ENCODE measurements around the gene GMDS. TPM values are rescaled to one million over a fixed set of nuclear protein-coding genes. Genes with fewer than 3 reads are reported as not detected.

Gene GMDS
- total RNA-seq, 2 experiments from 2014 or later: 30.3 to 38.5 TPM

GRCh38 chr6:2235777-2236495 is 9.5 kb downstream of the GMDS start:
- Mint-ChIP-seq H3K9me3 (ENCODE audit: insufficient read depth) (no peaks in the 10 kb centered on the region), H3K27me3 (ENCODE audit: low read depth) (no peaks in the 10 kb centered on the region), H3K4me3 (no peak overlapping the region), H3K36me3 (ENCODE audit: low read depth) (peaks cover 4% of the 10 kb centered on the region), H3K27ac (no peak overlapping the region), H3K4me1 (ENCODE audit: low read depth) (peaks cover 23% of the 10 kb centered on the region)
- no peak for ATAC-seq
- POLR2A ChIA-PET: no interaction called here
- DNase-seq: no peak
- CTCF ChIA-PET: interaction anchor here (1.8 kb wide), 1 partner anchor 27 kb away, joined by 6 read pairs; no protein-coding TSS in a partner anchor

- ChIA-PET POLR2A (interaction anchor here (0.7 to 0.8 kb wide), 2 partner anchors 10 to 14 kb away, joined by 3 read pairs; no protein-coding TSS in a partner anchor), CTCF (no interaction called here)
- Mint-ChIP-seq H3K27me3 (ENCODE audit: low read depth) (no peaks in the 10 kb centered on the region), H3K36me3 (ENCODE audit: low read depth) (peaks cover 4% of the 10 kb centered on the region), H3K27ac (no peak overlapping the region), H3K4me3 (no peak overlapping the region), H3K4me1 (ENCODE audit: low read depth) (peaks cover 28% of the 10 kb centered on the region), H3K9me3 (ENCODE audit: insufficient read depth) (no peaks in the 10 kb centered on the region)
- DNase-seq (no peak), ATAC-seq (no peak)
Observed at GRCh38 chr6:2232445-2232844, 13.0 kb downstream of the GMDS start.

GRCh38 chr6:2231438-2231837 is 14.0 kb downstream of the GMDS start:
- no peaks in the 10 kb centered on the region for H3K27me3 Mint-ChIP-seq (ENCODE audit: low read depth)
- DNase-seq (no peak), ATAC-seq (no peak)
- H3K4me3 Mint-ChIP-seq: no peak overlapping the region
- H3K27ac Mint-ChIP-seq: no peak overlapping the region
- CTCF ChIA-PET: interaction anchor here (0.8 kb wide), 1 partner anchor 22 kb away, joined by 4 read pairs; no protein-coding TSS in a partner anchor
- H3K9me3 Mint-ChIP-seq (ENCODE audit: insufficient read depth): no peaks in the 10 kb centered on the region
- peaks cover 4% of the 10 kb centered on the region for H3K36me3 Mint-ChIP-seq (ENCODE audit: low read depth)
- POLR2A ChIA-PET: no interaction called here
- H3K4me1 Mint-ChIP-seq (ENCODE audit: low read depth): peaks cover 28% of the 10 kb centered on the region

GRCh38 chr6:2230659-2231277 is 14.6 kb downstream of the GMDS start:
- Mint-ChIP-seq H3K27me3 (ENCODE audit: low read depth) (no peaks in the 10 kb centered on the region), H3K4me3 (no peak overlapping the region), H3K9me3 (ENCODE audit: insufficient read depth) (no peaks in the 10 kb centered on the region), H3K4me1 (ENCODE audit: low read depth) (peaks cover 28% of the 10 kb centered on the region), H3K36me3 (ENCODE audit: low read depth) (peaks cover 2% of the 10 kb centered on the region), H3K27ac (peak overlapping the region; percentile 37)
- DNase-seq (no peak), ATAC-seq (no peak)
- CTCF ChIA-PET: interaction anchor here (0.8 kb wide), 1 partner anchor 21 kb away, joined by 4 read pairs; no protein-coding TSS in a partner anchor
- POLR2A ChIA-PET: no interaction called here

GRCh38 chr6:2229742-2230141 is 15.7 kb downstream of the GMDS start:
- CTCF ChIA-PET: no interaction called here
- DNase-seq: no peak
- Mint-ChIP-seq H3K4me3 (no peak overlapping the region), H3K36me3 (ENCODE audit: low read depth) (peaks cover 2% of the 10 kb centered on the region), H3K27me3 (ENCODE audit: low read depth) (no peaks in the 10 kb centered on the region), H3K27ac (no peak overlapping the region), H3K4me1 (ENCODE audit: low read depth) (peaks cover 28% of the 10 kb centered on the region), H3K9me3 (ENCODE audit: insufficient read depth) (no peaks in the 10 kb centered on the region)
- no peak for ATAC-seq
- POLR2A ChIA-PET: no interaction called here

GRCh38 chr6:2229039-2229438 is 16.4 kb downstream of the GMDS start:
- ATAC-seq (no peak), DNase-seq (no peak)
- peaks cover 28% of the 10 kb centered on the region for H3K4me1 Mint-ChIP-seq (ENCODE audit: low read depth)
- peaks cover 2% of the 10 kb centered on the region for H3K36me3 Mint-ChIP-seq (ENCODE audit: low read depth)
- no peak overlapping the region for H3K4me3 Mint-ChIP-seq
- ChIA-PET POLR2A (no interaction called here), CTCF (no interaction called here)
- no peak overlapping the region for H3K27ac Mint-ChIP-seq
- H3K9me3 Mint-ChIP-seq (ENCODE audit: insufficient read depth): no peaks in the 10 kb centered on the region
- no peaks in the 10 kb centered on the region for H3K27me3 Mint-ChIP-seq (ENCODE audit: low read depth)

GRCh38 chr6:2228392-2228791 is 17.0 kb downstream of the GMDS start:
- POLR2A ChIA-PET: no interaction called here
- no peak for ATAC-seq
- Mint-ChIP-seq H3K27me3 (ENCODE audit: low read depth) (no peaks in the 10 kb centered on the region), H3K4me3 (no peak overlapping the region), H3K36me3 (ENCODE audit: low read depth) (no peaks in the 10 kb centered on the region), H3K9me3 (ENCODE audit: insufficient read depth) (no peaks in the 10 kb centered on the region), H3K4me1 (ENCODE audit: low read depth) (peaks cover 28% of the 10 kb centered on the region), H3K27ac (peak overlapping the region; percentile 43)
- CTCF ChIA-PET: no interaction called here
- DNase-seq: no peak

GRCh38 chr6:2226775-2227174 is 18.6 kb downstream of the GMDS start:
- no peak overlapping the region for H3K27ac Mint-ChIP-seq
- ChIA-PET CTCF (no interaction called here), POLR2A (no interaction called here)

GRCh38 chr6:2225422-2226392 is 19.7 kb downstream of the GMDS start:
- no peak for DNase-seq
- ChIA-PET POLR2A (no interaction called here), CTCF (no interaction called here)
- no peak for ATAC-seq
- no peak overlapping the region for H3K27ac Mint-ChIP-seq
- no peaks in the 10 kb centered on the region for H3K36me3 Mint-ChIP-seq (ENCODE audit: low read depth)
- H3K4me1 Mint-ChIP-seq (ENCODE audit: low read depth): peaks cover 16% of the 10 kb centered on the region
- H3K9me3 Mint-ChIP-seq (ENCODE audit: insufficient read depth): no peaks in the 10 kb centered on the region
- H3K4me3 Mint-ChIP-seq: no peak overlapping the region
- H3K27me3 Mint-ChIP-seq (ENCODE audit: low read depth): no peaks in the 10 kb centered on the region

More at GRCh38 chr6:2226775-2227174, 18.6 kb downstream of the GMDS start:
- Mint-ChIP-seq H3K36me3 (ENCODE audit: low read depth) (no peaks in the 10 kb centered on the region), H3K9me3 (ENCODE audit: insufficient read depth) (no peaks in the 10 kb centered on the region), H3K4me3 (no peak overlapping the region), H3K27me3 (ENCODE audit: low read depth) (no peaks in the 10 kb centered on the region), H3K4me1 (ENCODE audit: low read depth) (peaks cover 22% of the 10 kb centered on the region)
- ATAC-seq (no peak), DNase-seq (no peak)

- Mint-ChIP-seq H3K27me3 (ENCODE audit: low read depth) (no peaks in the 10 kb centered on the region), H3K36me3 (ENCODE audit: low read depth) (no peaks in the 10 kb centered on the region), H3K27ac (no peak overlapping the region), H3K9me3 (ENCODE audit: insufficient read depth) (no peaks in the 10 kb centered on the region), H3K4me1 (ENCODE audit: low read depth) (peaks cover 19% of the 10 kb centered on the region), H3K4me3 (no peak overlapping the region)
- CTCF ChIA-PET: no interaction called here
- POLR2A ChIA-PET: no interaction called here
- no peak for ATAC-seq
- DNase-seq: no peak
Observed at GRCh38 chr6:2224847-2225382, 20.5 kb downstream of the GMDS start.

GRCh38 chr6:2222275-2222842 is 23.0 kb downstream of the GMDS start:
- peak overlapping the region; percentile 92 for H3K27ac Mint-ChIP-seq
- ATAC-seq: peak; percentile 52
- no peaks in the 10 kb centered on the region for H3K36me3 Mint-ChIP-seq (ENCODE audit: low read depth)
- peaks cover 18% of the 10 kb centered on the region for H3K4me1 Mint-ChIP-seq (ENCODE audit: low read depth)
- no peaks in the 10 kb centered on the region for H3K27me3 Mint-ChIP-seq (ENCODE audit: low read depth)
- ChIA-PET POLR2A (interaction anchor here (1.0 kb wide), 1 partner anchor 10 kb away, joined by 3 read pairs; no protein-coding TSS in a partner anchor), CTCF (interaction anchor here (0.8 to 3.0 kb wide), 6 partner anchors 12 to 412 kb away, joined by 3 to 18 read pairs (median 3); no protein-coding TSS in a partner anchor)
- H3K4me3 Mint-ChIP-seq: peak overlapping the region; percentile 79
- no peaks in the 10 kb centered on the region for H3K9me3 Mint-ChIP-seq (ENCODE audit: insufficient read depth)
- no peak for DNase-seq

All from activated CD8-positive, alpha-beta T cell treated with anti-CD3 and anti-CD28 coated beads, Interleukin-2, amount 10 ng/mL, durations not matched to agents 7 days and 5 days (primary cell).